K562 (cell line): ENCODE results near the gene RAB1B. TPM values are rescaled to one million over a fixed set of nuclear protein-coding genes. Genes with fewer than 3 reads are reported as not detected.
A peak's percentile ranks its signal among the peaks of the same experiment; 100 is the strongest.

Experiments
- ATAC-seq: fragments of 200-7000 bp; cut with Tn5 transposase; 3 replicates; pipeline ENCODE4 v1.9.1; 2020; ENCODE audit warnings: moderate library complexity
- BruUV-seq: library from RNA; stranded (reverse); fragments of 400-500 nt; replicated peaks from 2 replicates; lab custom pipeline; 2021; lab: Mats Ljungman, UMichigan
- CTCF ChIA-PET: fragments of 300-600 bp; formaldehyde crosslinking; extraction: SDS; loops from one replicate; lab custom pipeline; 2021; ENCODE audit warnings: low intra/inter-chr PET ratio; lab: Yijun Ruan, JAX
- POLR2A ChIA-PET: fragments of 300-600, 350-650 bp; sonication (Branson Sonifier 250); formaldehyde crosslinking; extraction: SDS; loops from one replicate; lab custom pipeline; 2021; ENCODE audit warnings: antibody characterized with exemption, inconsistent platforms; lab: Yijun Ruan, JAX
- DNase-seq, 4 experiments: peaks; one replicate each; pipeline versions ENCODE4 v3.0.0 to v3.0.0-alpha.2; 2011 to 2018; ENCODE audit warnings: low spot score in 3 of 4, mixed read lengths in 3 of 4; ENCODE audit errors: extremely low read depth in 1 of 4
- FAIRE-seq: peaks from 2 replicates; lab custom pipeline; 2011; peaks lifted over from hg19 to GRCh38; lab: Jason Lieb, UNC
- H2AFZ ChIP-seq: 2 replicates; pipeline ENCODE4 v1.6.0; 2011; ENCODE audit warnings: low read depth, low read length, control low read depth, inconsistent platforms
- H3K27ac ChIP-seq: fragments of 200-600 bp; 3 replicates; pipeline ENCODE4 v1.8.0; 2011; ENCODE audit warnings: low read depth, mild to moderate bottlenecking, control low read depth, inconsistent platforms, low read length, moderate library complexity, mixed read lengths; ENCODE audit errors: extremely low read depth
- H3K27me3 ChIP-seq, 2 experiments: fragments of 300-600 bp in 1 of 2; 2 replicates in 1 of 2; 3 replicates in 1 of 2; pipeline versions ENCODE4 v1.6.0 to v1.8.0; 2011; ENCODE audit warnings: inconsistent platforms in 2 of 2, low read length in 2 of 2, mild to moderate bottlenecking in 1 of 2, mixed read lengths in 1 of 2, moderate library complexity in 1 of 2; ENCODE audit not compliant: control insufficient read depth in 2 of 2, insufficient read depth in 2 of 2
- H3K36me3 ChIP-seq: fragments of 300-600 bp; 3 replicates; pipeline ENCODE4 v1.8.0; 2011; ENCODE audit warnings: mild to moderate bottlenecking, low read length, inconsistent platforms; ENCODE audit not compliant: control insufficient read depth, insufficient read depth
- H3K4me1 ChIP-seq, 2 experiments: fragments of 200-600 bp in 1 of 2; replicated peaks in 1 of 2; 2 replicates in 1 of 2; 3 replicates in 1 of 2; pipeline versions ENCODE4 v1.5.1 to v1.8.0; 2011; ENCODE audit warnings: inconsistent platforms in 2 of 2, low read length in 2 of 2, mild to moderate bottlenecking in 1 of 2, mixed read lengths in 1 of 2, moderate library complexity in 1 of 2; ENCODE audit not compliant: control insufficient read depth in 2 of 2, insufficient read depth in 2 of 2
- H3K4me2 ChIP-seq: 2 replicates; pipeline ENCODE4 v1.6.1; 2011; ENCODE audit warnings: low read length, control low read depth, inconsistent platforms, mixed read lengths; ENCODE audit not compliant: insufficient read depth
- H3K4me3 ChIP-seq: fragments of 200-600 bp; sonication (generic), shearing (Covaris generic); 2 replicates; pipeline ENCODE4 v1.5.1; 2016; ENCODE audit warnings: control low read depth, inconsistent platforms
- H3K79me2 ChIP-seq: fragments of 200-600 bp; 3 replicates; pipeline ENCODE4 v1.8.0; 2011; ENCODE audit warnings: low read length, inconsistent platforms; ENCODE audit not compliant: control insufficient read depth, insufficient read depth
- H3K9ac ChIP-seq, 2 experiments: 2 replicates each; pipeline versions ENCODE4 v1.6.0 to v1.6.1; 2011; ENCODE audit warnings: low read depth in 2 of 2, low read length in 2 of 2, control low read depth in 1 of 2, inconsistent platforms in 1 of 2, mild to moderate bottlenecking in 1 of 2, mixed read lengths in 1 of 2; ENCODE audit not compliant: insufficient read depth in 1 of 2
- H3K9me1 ChIP-seq: one replicate; pipeline ENCODE4 v1.6.0; 2011; ENCODE audit warnings: inconsistent platforms, mild to moderate bottlenecking, low read length, moderate library complexity; ENCODE audit not compliant: control insufficient read depth, insufficient read depth
- H3K9me3 ChIP-seq: replicated peaks from 2 replicates; pipeline ENCODE4 v1.5.1; 2011; ENCODE audit warnings: low read depth, low read length, inconsistent platforms; ENCODE audit not compliant: control insufficient read depth, insufficient read depth
- H4K20me1 ChIP-seq: replicated peaks from 2 replicates; pipeline ENCODE4 v1.6.1; 2011; ENCODE audit warnings: low read length, inconsistent platforms, mixed read lengths; ENCODE audit not compliant: control insufficient read depth, insufficient read depth
- JUN ChIP-seq, 2 experiments: sonication (generic) in 1 of 2; formaldehyde crosslinking in 1 of 2; IDR thresholded peaks; 2 replicates each; pipeline versions ENCODE4 v1.6.1 to v1.8.0; 2012 to 2022; ENCODE audit warnings: borderline replicate concordance in 2 of 2, mild to moderate bottlenecking in 2 of 2, improper control_type of control experiment in 1 of 2, low read depth in 1 of 2, low read length in 1 of 2, missing genetic modification reagents in 1 of 2
- POLR2G ChIP-seq: fragments of 200-400 bp; formaldehyde crosslinking; IDR thresholded peaks from 2 replicates; pipeline ENCODE4 v1.6.1; 2017; ENCODE audit warnings: low read depth, mild to moderate bottlenecking, antibody characterized with exemption, low read length, moderate library complexity
- SMAD1 ChIP-seq: fragments of 150-350 bp; IDR thresholded peaks from 2 replicates; pipeline ENCODE4 v1.6.1; 2014; ENCODE audit warnings: low read length, low read depth; ENCODE audit not compliant: partially characterized antibody
- TAF1 ChIP-seq: IDR thresholded peaks from 2 replicates; pipeline ENCODE4 v1.6.1; 2011; ENCODE audit warnings: mild to moderate bottlenecking, low read length, moderate library complexity; ENCODE audit not compliant: insufficient read depth, control insufficient read depth, severe bottlenecking; ENCODE audit errors: extremely low read depth
- XRCC3 ChIP-seq: fragments of 450-650 bp; IDR thresholded peaks from 2 replicates; pipeline ENCODE4 v1.6.1; 2017; ENCODE audit warnings: mild to moderate bottlenecking, moderate library complexity
- ZBTB7A ChIP-seq: IDR thresholded peaks from 2 replicates; pipeline ENCODE4 v1.6.1; 2011; ENCODE audit warnings: low read depth, mild to moderate bottlenecking, low read length, moderate library complexity, borderline replicate concordance; ENCODE audit not compliant: control insufficient read depth
- ZNF408 ChIP-seq: fragments of 250-450 bp; sonication (Bioruptor Pico); IDR thresholded peaks from 2 replicates; pipeline ENCODE4 v1.4.0; 2020; ENCODE audit warnings: low read depth, mild to moderate bottlenecking, moderate library complexity
- WGBS: fragments of 100-300 bp; shearing (Covaris generic); methylation state at CpG from one replicate; pipeline ENCODE4 v1.1.6; 2016; ENCODE audit warnings: low coverage, mixed read lengths; ENCODE audit not compliant: insufficient coverage; ENCODE audit errors: missing lambda C conversion rate; 5-methylcytosine and 5-hydroxymethylcytosine counted together
- in situ Hi-C: fragments of 300-500 bp; cut with MboI; formaldehyde crosslinking; loops from 4 replicates; pipeline ENCODE4 v1.15.0; 2018; ENCODE audit warnings: inconsistent platforms, mixed read lengths
- intact Hi-C: fragments of 100-400 bp; cut with micrococcal nuclease; formaldehyde crosslinking; loops from 2 replicates; pipeline ENCODE4 v1.14.2; 2022
- polyA plus RNA-seq, 8 experiments: library from polyadenylated mRNA; depleted of rRNA in 4 of 8; stranded (reverse) in 5 of 8; unstranded in 3 of 8; fragments of >200 nt; fragmentation: Nextera tagmentation in 2 of 8; fragmentation: Illumina TruSeq in 1 of 8; extraction: Ambion mirVana in 2 of 8; extraction: Trizol in 1 of 8; gene quantifications; 2 replicates each; pipeline versions ENCODE4 v1.2.1 to v1.2.3, GENCODE V29; 2011 to 2014; ENCODE audit warnings: inconsistent platforms in 1 of 8, missing spikeins in 1 of 8
- total RNA-seq, 7 experiments: library from RNA; depleted of rRNA in 6 of 7; stranded (reverse); fragments of >200 nt in 6 of 7; fragmentation: Illumina TruSeq in 2 of 7; extraction: Trizol in 2 of 7; gene quantifications; 2 replicates each; pipeline versions ENCODE4 v1.2.1 to v1.2.3, GENCODE V29; 2011 to 2021; ENCODE audit warnings: low replicate concordance in 1 of 7
- TF ChIP-seq, protein P1 (sequence below): fragments of 450-650 bp; IDR thresholded peaks from 2 replicates; pipeline ENCODE4 v1.6.1; 2016; ENCODE audit warnings: missing biosample characterization, missing genetic modification characterization
- TF ChIP-seq, protein P2 (sequence below): fragments of 450-650 bp; IDR thresholded peaks from 2 replicates; pipeline ENCODE4 v1.6.1; 2014; ENCODE audit warnings: low read depth, mild to moderate bottlenecking, moderate library complexity, borderline replicate concordance
- TF ChIP-seq, protein P3 (sequence below): sonication (generic); formaldehyde crosslinking; IDR thresholded peaks from 2 replicates; pipeline ENCODE4 v1.8.1; 2023; ENCODE audit warnings: mild to moderate bottlenecking, missing genetic modification reagents

Gene RAB1B
- total and polyA plus RNA-seq, 9 of the 15 experiments (the other 6 are each of a cell fraction or from before 2014, with no cell fraction given) = 5.6 to 146 (median 98.6) TPM

DNA sequence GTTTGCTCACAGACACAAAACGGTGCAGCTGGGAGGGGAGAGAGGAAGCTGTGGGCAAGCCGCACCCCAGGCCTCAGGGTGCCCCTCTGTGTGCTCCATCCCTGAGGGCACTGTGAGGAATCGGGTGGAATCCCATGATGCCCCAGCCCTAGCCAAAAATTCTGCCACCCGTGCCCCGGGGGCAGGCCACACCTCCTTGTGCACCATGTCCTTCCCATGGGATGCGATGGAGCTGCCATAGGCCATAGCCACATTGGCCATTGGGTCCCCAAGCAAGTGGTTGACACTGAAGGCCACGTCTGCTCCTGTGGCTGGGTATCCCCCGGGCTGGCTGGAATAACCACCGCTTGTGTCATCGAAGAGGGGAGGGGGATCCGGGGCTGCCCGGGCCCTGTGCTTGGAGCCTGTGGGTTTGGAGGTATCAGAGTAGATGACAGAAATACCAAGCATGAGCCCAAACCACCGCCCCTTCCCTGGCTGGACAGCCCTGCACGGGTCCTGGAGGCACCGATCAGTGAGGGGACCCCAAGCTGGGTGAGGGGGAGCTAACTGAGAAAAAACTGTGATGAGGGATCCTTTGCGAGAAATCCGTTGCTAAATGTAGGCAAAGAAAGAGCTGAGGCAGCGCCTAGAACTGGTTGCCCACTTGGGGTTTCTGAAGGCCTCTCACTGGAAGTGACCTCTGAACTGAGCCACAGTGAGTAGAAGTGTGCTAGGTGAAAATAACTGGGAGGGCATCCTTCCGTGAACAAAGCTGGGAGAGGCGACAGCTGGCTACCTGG is 19.6 kb downstream of the RAB1B start (continued):
- TF ChIP-seq, protein P1, sequence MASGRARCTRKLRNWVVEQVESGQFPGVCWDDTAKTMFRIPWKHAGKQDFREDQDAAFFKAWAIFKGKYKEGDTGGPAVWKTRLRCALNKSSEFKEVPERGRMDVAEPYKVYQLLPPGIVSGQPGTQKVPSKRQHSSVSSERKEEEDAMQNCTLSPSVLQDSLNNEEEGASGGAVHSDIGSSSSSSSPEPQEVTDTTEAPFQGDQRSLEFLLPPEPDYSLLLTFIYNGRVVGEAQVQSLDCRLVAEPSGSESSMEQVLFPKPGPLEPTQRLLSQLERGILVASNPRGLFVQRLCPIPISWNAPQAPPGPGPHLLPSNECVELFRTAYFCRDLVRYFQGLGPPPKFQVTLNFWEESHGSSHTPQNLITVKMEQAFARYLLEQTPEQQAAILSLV (tag) = no peak
- TF ChIP-seq ZNF408 (CRISPR knock-in tag) (no peak), ZBTB7A (0 out of 2 replicates have a peak, but pooled peaks have one; percentile 32), JUN (IDR thresholded peaks at IDR 0.05; ENCODE audit: borderline replicate concordance, low read depth, low read length) (no peak), JUN (CRISPR knock-in tag; IDR thresholded peaks at IDR 0.05; ENCODE audit: borderline replicate concordance) (0 out of 2 replicates have a peak, but pooled peaks have one; percentile 44)
- TF ChIP-seq, all 486 proteins: peak for 7

GRCh38 chr11:66288671-66289547 is 20.5 kb downstream of the RAB1B start, which contains the start of gene YIF1A:
TSS of gene YIF1A (minus strand) at chr11:66289143. CDS start at chr11:66288985, 158 bp downstream.
- Histone ChIP-seq H3K4me2 (peak within 1 kb of the TSS; percentile 100), H2AFZ (peak within 1 kb of the TSS; percentile 92), H3K9me1 (no peaks in the 10 kb centered on the region), H3K79me2 (peaks cover 24% of the 10 kb centered on the region), H3K4me3 (peak within 1 kb of the TSS; percentile 84), H4K20me1 (0 out of 2 replicates have a peak, but pooled peaks cover 7% of the 10 kb centered on the region), H3K27ac (peak within 1 kb of the TSS; percentile 80), H3K9me3 (no peaks in the 10 kb centered on the region), H3K9ac (peak within 1 kb of the TSS; percentile 93 to 100), H3K27me3 (no peaks in the 10 kb centered on the region), H3K4me1 (peaks cover 19 to 61% of the 10 kb centered on the region in 2 experiments), H3K36me3 (peaks cover 36% of the 10 kb centered on the region; the same call in 2 of the 3 replicates)
- intact Hi-C loops (loop anchor here (2.0 kb wide), 1 partner anchor 66 kb away; no protein-coding TSS in a partner anchor), in situ Hi-C loops (no loop called here)
- ChIA-PET CTCF (interaction anchor here (0.7 kb wide), 1 partner anchor 120 kb away, joined by 3 read pairs; no protein-coding TSS in a partner anchor), POLR2A (interaction anchor here (0.6 to 2.6 kb wide), 26 partner anchors 9 to 1211 kb away, joined by 3 to 18 read pairs (median 4); partner anchors contain the start of genes B4GAT1, CNIH2, RAB1B and RIN1)
- BruUV-seq = TSS peak; percentile 49
- DNase-seq = peak; percentile 96 to 100 (median 98)
- peak; percentile 100 for FAIRE-seq
- ATAC-seq = peak; percentile 98
- under 1% methylated on average over 47 of the region's 87 CpGs for WGBS
- TF ChIP-seq, protein P2, sequence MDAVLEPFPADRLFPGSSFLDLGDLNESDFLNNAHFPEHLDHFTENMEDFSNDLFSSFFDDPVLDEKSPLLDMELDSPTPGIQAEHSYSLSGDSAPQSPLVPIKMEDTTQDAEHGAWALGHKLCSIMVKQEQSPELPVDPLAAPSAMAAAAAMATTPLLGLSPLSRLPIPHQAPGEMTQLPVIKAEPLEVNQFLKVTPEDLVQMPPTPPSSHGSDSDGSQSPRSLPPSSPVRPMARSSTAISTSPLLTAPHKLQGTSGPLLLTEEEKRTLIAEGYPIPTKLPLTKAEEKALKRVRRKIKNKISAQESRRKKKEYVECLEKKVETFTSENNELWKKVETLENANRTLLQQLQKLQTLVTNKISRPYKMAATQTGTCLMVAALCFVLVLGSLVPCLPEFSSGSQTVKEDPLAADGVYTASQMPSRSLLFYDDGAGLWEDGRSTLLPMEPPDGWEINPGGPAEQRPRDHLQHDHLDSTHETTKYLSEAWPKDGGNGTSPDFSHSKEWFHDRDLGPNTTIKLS = peak; percentile 99
- TF ChIP-seq, protein P3, sequence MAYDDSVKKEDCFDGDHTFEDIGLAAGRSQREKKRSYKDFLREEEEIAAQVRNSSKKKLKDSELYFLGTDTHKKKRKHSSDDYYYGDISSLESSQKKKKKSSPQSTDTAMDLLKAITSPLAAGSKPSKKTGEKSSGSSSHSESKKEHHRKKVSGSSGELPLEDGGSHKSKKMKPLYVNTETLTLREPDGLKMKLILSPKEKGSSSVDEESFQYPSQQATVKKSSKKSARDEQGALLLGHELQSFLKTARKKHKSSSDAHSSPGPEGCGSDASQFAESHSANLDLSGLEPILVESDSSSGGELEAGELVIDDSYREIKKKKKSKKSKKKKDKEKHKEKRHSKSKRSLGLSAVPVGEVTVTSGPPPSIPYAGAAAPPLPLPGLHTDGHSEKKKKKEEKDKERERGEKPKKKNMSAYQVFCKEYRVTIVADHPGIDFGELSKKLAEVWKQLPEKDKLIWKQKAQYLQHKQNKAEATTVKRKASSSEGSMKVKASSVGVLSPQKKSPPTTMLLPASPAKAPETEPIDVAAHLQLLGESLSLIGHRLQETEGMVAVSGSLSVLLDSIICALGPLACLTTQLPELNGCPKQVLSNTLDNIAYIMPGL (CRISPR knock-in tag) = peak; percentile 74; the same call in 1 of the 2 replicates
- peak; percentile 99 for TF ChIP-seq POLR2G
- no peak for TF ChIP-seq XRCC3
- TF ChIP-seq TAF1 = peak; percentile 53
- TF ChIP-seq SMAD1 = peak; percentile 65
